HG02759 (cell line): ENCODE measurements around the gene ZFAND2A.
"Not testable (repeated sequence)": the region's sequence is repeated elsewhere in the genome, so short reads cannot be mapped to it uniquely, and the experiment has no call there.

ENCODE experiments used
- ATAC-seq: cut with Tn5 transposase; IDR thresholded peaks from one replicate; pipeline ENCODE4 v1.9.1; 2021; ENCODE audit warnings: mild to moderate bottlenecking, moderate library complexity; ENCODE audit not compliant: unreplicated experiment

Gene ZFAND2A

DNA sequence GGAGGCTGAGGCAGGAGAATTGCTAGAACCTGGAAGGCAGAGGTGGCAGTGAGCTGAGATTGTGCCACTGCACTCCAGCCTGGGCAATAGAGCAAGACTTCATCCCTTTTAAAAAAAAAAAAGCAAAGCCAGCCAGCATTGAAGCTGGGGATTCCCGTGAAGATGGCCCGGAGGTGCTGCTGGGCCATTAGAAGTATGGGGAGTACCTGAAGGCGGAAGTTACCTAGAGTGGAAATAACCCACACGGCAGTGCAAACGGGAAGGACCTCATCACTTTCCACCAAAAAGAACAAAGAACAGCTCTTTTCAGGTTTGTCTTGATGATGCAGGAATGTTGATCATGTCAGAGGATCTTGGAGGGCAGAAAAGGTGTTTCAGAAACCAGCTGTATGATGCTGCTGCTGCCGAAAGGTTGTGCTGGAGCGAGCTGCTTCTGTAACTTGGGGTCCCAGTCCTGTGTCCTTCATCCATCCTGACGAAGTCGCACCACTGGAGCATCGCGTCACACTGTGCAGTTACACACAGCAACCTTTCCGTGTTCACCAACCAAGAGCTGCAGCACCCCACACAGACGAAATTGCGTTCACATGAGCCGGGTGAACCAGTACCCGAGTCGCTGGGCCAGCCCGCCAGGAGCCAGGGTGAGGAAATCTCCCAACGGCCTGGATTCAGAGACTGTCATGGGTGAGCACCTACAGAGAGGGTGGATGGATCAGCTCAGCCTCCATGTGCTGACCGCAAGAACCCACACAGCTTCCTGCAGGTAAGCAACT is 8.2 kb downstream of the ZFAND2A start:
- ATAC-seq = no peak

DNA sequence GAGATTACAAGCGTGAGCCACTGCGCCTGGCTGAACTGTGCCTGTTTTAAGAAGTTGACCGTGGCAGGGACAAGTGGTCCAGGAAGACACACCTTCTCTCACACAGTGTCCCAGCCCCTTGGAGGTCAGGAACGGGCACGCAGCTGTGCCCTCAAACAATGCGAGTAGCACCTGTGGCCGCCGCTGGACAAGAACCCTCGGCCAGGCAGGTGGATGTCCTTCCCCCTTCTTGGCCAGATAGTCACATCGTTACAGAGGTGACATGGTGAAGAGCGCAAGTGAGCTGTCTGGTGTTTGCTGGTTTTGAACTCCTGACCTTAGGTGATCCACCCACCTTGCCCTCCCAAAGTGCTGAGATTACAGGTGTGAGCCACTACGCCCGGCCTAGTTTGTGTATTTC is 8.8 kb downstream of the ZFAND2A start:
- no peak for ATAC-seq

DNA sequence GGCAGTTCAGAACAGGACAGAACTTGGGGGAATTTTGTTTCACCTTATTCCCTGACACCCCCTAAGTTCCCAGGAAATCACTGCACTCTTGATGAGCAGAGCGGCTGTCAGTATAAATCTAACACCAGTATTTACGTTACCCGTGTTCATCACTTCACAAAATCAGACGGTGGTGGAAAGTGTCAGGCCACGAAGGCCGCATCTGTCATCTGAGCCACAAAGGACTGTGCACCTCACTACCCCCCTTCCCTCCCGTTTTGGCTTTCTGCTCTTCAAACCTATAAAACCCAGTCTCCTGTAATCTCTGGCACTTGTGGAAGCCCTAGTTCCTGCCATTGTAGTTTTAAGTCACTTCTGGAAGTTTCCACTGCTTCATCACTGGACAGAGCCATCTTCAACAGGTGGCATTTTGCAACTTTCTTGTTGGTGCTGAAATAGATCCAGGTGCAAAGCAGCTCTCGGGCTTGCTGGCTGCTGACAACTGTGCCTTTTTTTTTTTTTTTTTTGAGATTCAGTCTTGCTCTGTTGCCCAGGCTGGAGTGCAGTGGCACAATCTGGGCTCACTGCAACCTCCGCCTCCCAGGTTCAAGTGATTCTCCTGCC is 9.5 kb downstream of the ZFAND2A start:
- no peak for ATAC-seq

DNA sequence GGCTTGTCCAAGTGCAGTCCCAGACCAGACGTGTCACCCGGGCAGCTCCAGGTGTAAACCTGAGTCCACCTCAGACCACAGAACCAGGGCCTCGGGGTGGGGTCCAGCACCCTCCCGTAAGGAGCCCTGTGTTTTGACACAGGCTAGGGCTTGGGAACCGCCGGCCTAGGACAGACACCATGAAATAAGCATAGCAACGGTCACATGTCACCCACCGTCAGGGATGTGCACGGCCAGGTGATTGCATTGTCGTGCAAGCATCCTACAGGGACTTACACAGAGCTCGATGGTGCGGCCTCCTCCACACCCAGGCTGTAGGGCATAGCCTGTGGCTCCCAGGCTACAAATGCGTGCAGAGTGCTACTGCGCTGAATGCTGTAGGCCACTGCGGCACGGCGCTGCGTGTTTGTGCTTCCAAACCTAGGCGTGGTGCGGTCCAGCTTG is 10.6 kb downstream of the ZFAND2A start:
- ATAC-seq = no peak

DNA sequence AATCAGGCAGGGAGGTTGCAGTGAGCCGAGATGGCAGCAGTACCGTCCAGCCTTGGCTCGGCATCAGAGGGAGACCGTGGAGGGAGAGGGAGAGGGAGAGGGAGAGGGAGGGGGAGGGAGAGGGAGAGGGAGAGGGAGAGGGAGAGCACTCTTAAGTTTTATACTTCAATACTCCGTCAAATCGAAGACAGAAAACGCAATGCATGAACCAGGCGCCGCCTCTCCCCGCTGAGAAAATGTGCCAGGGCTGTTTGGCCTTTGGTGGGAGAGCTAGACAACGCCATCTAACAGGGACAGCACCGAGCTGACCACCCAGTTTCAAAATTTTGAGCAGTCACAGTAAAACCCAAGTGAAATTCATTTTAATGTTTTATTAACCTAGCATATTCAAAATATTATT is 12.1 kb downstream of the ZFAND2A start:
- not testable (repeated sequence) for ATAC-seq

DNA sequence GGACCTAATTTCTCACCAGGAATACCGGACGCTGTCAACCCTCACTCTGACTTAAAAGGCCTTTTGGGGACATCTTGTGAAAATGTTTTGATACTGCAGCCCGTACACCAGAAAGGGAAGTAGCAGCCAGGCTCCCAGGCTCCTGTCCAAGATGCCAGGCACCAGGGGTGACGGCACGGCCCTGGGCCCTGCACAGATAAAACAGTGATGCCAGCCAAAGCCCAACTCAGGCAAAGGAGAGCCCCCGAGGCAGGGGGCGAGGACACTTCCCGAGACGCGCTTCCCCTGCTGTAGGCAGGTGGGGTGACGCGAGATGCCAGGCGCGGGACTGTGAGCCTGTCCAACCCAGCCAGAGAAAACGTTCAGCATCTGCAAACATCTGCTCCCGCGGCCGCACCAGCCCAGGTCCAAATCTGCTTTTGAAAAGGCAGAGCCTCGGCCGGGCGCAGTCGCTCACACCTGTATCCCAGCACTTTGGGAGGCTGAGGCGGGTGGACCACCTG is 15.7 kb downstream of the ZFAND2A start:
- peak; percentile 39 for ATAC-seq

DNA sequence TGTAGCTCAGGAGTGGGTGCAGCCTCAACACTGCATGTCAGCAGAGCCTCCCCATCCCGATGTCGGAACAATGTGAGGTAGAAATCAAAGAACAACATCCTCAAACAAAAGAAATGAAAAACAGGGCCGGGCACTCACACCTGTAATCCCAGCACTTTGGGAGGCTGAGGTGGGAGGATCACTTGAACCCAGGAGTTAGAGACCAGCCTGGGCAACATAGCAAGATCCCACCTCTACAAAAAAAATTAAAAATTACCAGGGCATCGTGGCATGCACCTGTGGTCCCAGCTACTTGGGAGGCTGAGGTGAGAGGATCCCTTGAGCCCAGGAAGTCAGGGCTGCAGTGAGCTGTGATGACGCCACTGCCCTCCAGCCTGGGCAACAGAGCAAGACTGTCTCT is 17.0 kb downstream of the ZFAND2A start:
- ATAC-seq = not testable (repeated sequence)

DNA sequence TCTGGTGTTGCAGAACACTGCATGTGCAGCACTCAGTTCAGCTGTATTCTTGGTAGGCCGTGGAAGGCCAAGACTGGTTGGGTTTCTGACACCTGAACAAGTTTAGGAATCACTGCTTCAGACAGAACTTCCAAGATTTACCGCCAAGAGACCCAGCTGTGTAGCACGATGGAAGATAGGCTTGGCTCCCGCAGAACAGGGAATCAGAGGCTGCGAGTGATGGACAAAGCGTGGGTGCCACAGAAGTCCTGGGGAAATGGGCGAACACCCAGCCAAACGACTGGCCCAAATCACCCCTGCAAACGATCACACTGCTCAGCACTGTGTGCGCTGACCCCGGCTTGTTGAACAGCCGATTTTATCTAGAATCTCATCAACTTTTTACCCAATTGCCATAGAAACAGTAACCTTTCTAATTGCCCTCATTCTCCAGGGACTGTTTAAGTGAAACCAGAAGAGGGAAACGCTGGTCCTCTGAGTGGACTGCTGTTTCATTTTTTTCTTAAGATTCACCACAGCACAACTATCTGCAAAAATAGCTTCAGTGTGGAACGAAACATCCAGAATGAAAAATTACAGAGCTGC is 17.9 kb downstream of the ZFAND2A start:
- no peak for ATAC-seq

DNA sequence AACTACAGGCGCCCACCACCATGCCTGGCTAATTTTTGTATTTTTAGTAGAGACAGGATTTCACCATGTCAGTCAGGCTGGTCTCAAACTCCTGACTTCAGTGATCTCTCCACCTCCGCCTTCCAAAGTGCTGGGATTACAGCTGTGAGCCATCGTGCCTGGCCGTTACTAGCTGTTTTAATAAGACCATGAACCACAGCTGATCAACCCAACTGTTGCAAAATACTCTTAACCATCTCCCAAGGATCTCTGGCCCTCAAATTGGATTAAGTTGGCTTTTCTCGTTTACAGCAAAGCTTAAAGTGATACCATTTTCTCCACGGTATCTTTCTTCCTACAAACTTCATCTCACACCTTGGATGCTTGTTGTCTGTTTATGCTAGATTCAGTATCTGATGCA is 18.3 kb downstream of the ZFAND2A start:
- ATAC-seq = no peak

DNA sequence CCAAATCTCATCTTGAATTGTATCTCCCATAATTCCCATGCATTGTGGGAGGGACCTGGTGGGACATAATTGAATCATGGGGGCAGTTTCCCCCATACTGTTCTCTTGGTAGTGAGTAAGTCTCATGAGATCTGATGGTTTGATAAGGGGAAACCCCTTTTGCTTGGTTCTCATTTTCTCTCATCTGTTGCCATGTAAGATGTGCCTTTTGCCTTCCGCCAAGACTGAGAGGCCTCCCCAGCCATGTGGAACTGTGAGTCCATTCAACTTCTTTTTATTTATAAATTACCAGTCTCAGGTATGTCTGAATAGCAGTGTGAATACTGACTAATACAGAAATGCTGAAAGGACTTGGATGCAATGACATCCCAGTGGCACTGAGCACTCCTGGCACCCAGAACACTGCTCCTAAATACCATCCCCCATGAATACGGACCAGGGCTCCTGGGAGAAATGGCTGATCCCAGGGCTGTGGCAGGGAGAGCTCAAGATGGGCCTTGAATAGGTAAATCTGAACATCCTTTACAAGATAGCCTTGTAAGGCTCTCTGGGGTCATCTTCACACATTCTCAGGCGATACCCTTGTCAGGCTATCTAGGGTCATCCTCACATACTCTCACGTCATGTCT is 19.4 kb downstream of the ZFAND2A start:
- no peak for ATAC-seq

DNA sequence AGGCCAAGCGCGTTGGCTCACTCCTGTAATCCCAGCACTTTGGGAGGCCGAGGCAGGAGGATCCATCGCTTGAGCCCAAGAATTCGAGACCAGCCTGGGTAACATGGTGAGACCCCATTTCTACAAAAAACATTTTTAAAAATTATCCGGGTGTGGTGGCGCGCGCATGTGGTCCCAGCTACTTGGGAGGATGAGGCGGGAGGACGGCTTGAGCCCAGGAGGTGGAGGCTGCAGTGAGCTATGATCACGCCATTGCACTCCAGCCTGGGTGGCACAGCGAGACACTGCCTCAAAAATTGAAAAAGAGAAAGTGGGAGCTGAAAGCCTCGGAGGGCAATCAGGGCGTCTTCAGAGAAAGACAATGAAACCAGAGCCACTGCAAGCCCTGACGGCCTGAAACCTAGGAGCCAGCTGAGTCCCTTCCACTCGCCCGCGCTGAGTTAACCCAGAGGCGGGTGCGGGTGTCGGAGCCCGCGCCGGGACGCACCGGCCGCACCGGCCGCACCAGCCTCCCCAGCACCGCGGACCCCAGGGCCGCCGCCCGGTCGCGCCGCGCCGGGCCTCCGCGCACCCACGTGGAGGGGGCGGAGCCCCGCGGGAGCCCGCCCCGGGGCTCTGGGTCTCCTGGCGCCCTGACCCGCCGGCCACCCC is 22.4 kb downstream of the ZFAND2A start:
- ATAC-seq = peak; percentile 61

DNA sequence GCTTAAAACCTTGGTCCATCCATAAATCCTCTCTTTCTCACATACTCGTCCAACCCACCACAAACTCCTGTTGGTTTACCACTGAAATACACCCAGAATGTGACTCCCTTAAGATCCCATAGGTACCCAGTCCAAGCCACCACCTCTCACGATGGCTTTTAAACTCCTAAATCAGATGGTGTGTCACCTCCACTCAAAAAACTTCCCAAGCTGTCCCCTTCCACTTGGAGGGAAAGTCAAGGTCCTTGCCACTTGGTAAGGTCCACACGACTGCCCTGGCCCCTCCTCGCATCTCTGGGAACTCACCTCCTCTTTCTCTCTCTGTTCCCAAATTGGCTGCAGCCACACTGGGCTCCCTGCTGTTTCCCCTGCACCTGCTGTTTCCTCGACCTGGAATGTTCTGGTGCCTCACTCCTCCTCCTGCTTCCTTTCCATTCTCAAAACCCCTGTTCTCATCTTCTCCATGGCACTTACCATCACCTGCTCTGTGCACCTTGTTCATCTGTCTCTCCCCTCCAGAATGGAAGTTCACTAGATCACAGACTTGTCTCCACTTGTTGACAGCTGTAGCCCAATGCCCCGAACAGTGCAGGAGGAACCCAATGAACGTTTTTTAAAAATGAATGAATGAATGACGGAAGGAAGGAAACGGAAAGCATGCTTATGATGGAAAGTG is 23.0 kb downstream of the ZFAND2A start:
- no peak for ATAC-seq

DNA sequence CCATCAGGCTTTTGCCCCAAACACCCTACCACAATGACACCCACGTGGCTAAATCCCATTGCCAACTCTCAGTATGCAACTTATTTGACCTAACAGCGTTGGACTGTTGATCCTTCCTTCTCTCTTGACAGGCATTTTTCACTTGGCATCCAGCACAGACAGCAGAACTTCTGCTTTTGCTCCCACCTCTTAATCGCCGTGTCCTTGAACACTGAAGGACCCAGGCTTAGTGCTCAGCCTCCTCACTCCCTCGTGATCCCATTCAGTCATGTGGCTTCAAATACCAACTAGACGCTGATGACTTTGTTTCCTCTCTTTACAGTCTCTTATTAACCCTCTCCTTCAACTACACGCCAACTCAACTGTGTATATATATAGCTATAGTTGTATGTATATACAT is 25.0 kb downstream of the ZFAND2A start:
- no peak for ATAC-seq

DNA sequence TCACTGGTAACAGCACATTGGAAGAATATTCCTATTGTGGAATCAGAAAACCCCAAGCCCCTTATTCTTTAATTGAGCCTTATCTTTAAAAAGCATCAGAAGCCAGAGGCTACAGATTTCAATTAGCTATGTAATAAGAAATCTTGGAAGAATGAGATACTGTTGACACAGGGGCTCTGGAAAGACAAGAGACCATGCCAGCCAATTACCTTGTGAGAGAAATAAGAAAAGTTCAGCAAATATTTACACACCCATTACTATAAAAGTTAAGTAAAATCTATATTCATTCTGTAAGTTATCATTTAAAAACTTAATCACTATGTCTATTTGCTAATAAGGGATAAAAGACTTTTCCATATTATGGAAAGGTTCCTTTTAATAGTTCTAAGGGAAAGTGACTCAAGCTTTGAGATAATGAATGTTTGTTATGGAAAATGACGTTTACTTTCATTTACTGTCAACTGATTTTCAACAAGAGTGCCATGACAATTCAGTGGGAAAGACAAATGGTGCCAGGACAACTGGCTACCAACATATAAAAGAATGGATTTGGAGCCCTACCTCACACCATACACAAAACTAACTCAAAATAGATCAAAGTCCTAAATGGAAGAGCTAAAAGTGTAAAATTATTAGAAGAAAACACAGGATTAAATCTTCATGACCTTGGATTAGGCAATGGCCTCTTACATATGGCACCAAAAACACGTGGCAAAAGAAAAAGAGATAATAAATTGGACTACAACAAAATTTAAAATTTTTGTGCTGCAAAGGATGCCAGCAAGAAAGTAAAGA is 28.3 kb downstream of the ZFAND2A start:
- ATAC-seq = no peak

DNA sequence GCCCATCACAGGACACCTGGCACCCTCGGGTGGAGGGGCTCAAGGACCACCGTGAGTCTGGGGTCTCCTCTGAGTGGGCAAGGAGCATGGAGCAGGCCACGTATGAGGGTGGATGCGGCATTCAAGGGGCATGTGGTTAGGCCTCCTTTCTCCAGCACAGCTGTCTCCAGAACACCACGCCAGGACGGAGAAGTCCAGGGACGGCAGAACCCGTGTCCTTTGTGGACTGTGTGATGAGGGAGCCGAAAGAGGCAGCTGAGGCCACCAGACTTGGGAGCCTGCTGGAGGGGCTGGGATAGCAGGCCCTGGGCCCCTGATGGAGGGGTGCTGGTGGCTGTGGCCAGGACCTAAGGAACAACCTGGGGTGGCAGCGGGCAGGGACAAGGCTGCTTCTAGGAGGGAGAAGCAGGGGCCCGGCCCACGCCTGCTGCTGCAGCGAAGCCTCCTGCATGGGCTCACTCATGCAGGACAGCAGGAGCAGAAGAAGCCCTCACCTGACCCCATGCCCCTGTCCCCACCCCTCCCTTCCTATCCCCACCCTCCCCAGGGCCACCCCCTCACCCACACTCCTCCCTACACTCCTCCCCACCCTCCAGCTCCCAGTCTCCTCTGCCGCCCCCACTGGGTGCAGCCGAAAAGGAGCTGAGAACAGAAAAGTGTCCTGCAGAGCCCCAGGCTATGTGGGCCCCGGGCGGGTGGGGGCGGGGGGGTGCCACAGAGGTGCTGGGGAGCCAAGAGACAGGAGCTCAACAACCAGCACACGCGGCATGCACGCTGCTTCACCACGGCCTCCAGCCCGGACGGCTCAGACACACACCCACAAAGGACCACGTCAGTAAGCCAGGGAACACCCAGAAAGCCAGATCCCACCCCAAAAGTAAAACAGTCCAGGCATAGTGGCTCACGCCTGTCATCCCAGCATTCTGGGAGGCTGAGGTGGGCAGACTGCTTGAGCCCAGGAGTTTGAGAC is 29.7 kb downstream of the ZFAND2A start:
- ATAC-seq = no peak

DNA sequence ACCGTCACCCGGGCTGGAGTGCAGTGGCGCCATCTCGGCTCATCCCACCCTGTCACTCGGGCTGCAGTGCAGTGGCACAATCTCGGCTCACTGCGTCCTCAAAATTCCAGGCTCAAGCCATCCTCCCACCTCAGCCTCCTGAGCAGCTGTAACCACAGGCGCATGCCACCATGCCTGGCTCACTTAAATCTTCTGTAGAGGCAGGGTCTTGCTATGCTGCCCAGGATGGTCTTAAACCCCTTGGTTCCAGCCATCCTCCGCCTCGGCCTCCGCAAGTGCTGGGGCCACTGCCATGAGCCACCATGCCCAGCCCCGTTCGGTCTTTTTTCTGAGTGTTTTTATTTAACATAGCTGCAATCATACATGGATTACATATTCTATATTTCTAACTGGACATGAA is 30.6 kb downstream of the ZFAND2A start:
- ATAC-seq = no peak

DNA sequence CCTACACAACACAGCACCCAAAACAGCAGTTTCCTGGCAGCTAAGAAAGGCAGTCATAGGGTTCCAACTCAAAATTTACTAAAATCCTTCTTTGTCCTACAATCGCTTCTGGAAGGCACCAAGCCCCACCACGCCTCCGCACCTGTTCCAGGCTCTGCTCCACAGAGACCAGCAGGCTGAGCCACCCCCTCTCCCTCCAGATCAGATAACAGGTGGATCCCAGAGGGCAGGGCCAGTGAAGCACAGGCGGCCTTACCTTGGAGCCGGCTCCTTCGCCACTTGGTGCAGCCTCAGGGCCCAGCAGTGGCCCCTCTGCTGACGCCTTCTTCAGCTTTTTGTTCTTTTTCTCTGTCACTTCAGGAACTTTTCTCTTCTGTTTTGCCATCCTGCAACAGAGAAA is 33.0 kb downstream of the ZFAND2A start:
- ATAC-seq = no peak

DNA sequence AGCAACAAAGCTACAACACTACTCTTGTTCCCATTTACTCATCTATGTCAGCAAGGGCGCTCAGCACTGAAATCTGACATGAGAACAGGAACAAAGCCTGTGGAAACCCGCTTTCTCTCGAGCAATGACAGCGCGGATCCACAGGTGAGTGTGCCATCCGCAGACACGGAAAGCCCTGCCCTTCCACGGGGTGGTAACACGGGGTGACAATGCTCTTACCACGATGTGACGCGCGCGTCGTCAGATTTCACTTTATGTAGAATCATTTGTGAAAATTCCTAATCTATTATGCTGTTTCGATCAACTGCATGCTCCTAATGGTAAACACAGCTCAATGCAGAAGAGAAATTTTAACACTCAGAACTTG is 34.4 kb downstream of the ZFAND2A start:
- no peak for ATAC-seq
